ENCODE measurements around the gene CLCNKB. TPM values are rescaled to one million over a fixed set of nuclear protein-coding genes. Genes with fewer than 3 reads are reported as not detected.

CLCNKB gene
- total and polyA plus RNA-seq, 11 donors: 0.50 to 2.7 (median 1.5) TPM

GRCh38 chr1:16067127-16067768 lies 23.7 kb downstream of the CLCNKB start:
- Histone ChIP-seq H3K36me3 (no peaks in the 10 kb centered on the region), H3K4me1 (peaks cover 0 to 29% (median 18%) of the 10 kb centered on the region in 12 donors), H3K9me3 (no peaks in the 10 kb centered on the region), H3K4me3 (no peak overlapping the region), H3K27me3 (peaks cover 0 to under 1% (median 0%) of the 10 kb centered on the region in 9 donors), H3K27ac (no peak overlapping the region)
- TF ChIP-seq, protein P1, sequence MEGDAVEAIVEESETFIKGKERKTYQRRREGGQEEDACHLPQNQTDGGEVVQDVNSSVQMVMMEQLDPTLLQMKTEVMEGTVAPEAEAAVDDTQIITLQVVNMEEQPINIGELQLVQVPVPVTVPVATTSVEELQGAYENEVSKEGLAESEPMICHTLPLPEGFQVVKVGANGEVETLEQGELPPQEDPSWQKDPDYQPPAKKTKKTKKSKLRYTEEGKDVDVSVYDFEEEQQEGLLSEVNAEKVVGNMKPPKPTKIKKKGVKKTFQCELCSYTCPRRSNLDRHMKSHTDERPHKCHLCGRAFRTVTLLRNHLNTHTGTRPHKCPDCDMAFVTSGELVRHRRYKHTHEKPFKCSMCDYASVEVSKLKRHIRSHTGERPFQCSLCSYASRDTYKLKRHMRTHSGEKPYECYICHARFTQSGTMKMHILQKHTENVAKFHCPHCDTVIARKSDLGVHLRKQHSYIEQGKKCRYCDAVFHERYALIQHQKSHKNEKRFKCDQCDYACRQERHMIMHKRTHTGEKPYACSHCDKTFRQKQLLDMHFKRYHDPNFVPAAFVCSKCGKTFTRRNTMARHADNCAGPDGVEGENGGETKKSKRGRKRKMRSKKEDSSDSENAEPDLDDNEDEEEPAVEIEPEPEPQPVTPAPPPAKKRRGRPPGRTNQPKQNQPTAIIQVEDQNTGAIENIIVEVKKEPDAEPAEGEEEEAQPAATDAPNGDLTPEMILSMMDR (IDR thresholded peaks at IDR 0.05): no peak
- no peak for TF ChIP-seq POLR2A (IDR thresholded peaks at IDR 0.05)
- intact Hi-C loops (cut with DNase I): no loop called here
- ATAC-seq (peak in 3 of 4 donors; percentile 16 to 30 (median 28)), DNase-seq (no peak)
- 67 to 80% (median 73%) methylated on average over 2 to 6 of the region's 6 CpGs for WGBS, 4 donors

- Histone ChIP-seq H3K27me3 (peaks cover 0 to 8% (median 0%) of the 10 kb centered on the region in 9 donors), H3K36me3 (no peaks in the 10 kb centered on the region), H3K4me1 (peaks cover 0 to 30% (median 18%) of the 10 kb centered on the region in 12 donors), H3K4me3 (no peak overlapping the region), H3K27ac (peak overlapping the region in 4 of 12 donors; percentile 1 to 67 (median 30)), H3K9me3 (no peaks in the 10 kb centered on the region)
- no peak for DNase-seq
- ATAC-seq: peak in 1 of 4 donors; percentile 1
- no peak for TF ChIP-seq POLR2A (IDR thresholded peaks at IDR 0.05)
- TF ChIP-seq, protein P1 (IDR thresholded peaks at IDR 0.05): no peak
- intact Hi-C loops (cut with DNase I): no loop called here
- 64 to 79% (median 69%) methylated on average over 13 of the region's 13 CpGs for WGBS, 4 donors
These were observed 24.4 kb downstream of the CLCNKB start for GRCh38 chr1:16067933-16068332.

- peaks cover 0 to 13% (median 0%) of the 10 kb centered on the region in 9 donors for H3K27me3 ChIP-seq
- peaks cover 0 to 37% (median 20%) of the 10 kb centered on the region in 12 donors for H3K4me1 ChIP-seq
- intact Hi-C loops (cut with DNase I): no loop called here
- peak overlapping the region in 6 of 12 donors; percentile 1 to 67 (median 48) for H3K27ac ChIP-seq
- peak; percentile 67 to 83 (median 79) for DNase-seq
- H3K4me3 ChIP-seq: no peak overlapping the region
- WGBS, 4 donors: 44 to 58% (median 53%) methylated on average over 8 to 11 of the region's 11 CpGs
- peak; percentile 79 to 89 (median 82) for ATAC-seq
- TF ChIP-seq, protein P1 (IDR thresholded peaks at IDR 0.05): no peak
- TF ChIP-seq POLR2A (IDR thresholded peaks at IDR 0.05): no peak
- H3K36me3 ChIP-seq: no peaks in the 10 kb centered on the region
- H3K9me3 ChIP-seq: no peaks in the 10 kb centered on the region
These were observed 25.0 kb downstream of the CLCNKB start for GRCh38 chr1:16068356-16069270.
